SH-SY5Y (cell line): ENCODE results near the gene COBLL1.

Experiments used
- GATA2 ChIP-seq: IDR thresholded peaks from 2 replicates; pipeline ENCODE4 v1.6.1; 2011; ENCODE audit warnings: mild to moderate bottlenecking, low read depth, low read length
- GATA3 ChIP-seq: IDR thresholded peaks from 2 replicates; pipeline ENCODE4 v1.6.1; 2011; ENCODE audit warnings: low read depth, mild to moderate bottlenecking, low read length, moderate library complexity

DNA sequence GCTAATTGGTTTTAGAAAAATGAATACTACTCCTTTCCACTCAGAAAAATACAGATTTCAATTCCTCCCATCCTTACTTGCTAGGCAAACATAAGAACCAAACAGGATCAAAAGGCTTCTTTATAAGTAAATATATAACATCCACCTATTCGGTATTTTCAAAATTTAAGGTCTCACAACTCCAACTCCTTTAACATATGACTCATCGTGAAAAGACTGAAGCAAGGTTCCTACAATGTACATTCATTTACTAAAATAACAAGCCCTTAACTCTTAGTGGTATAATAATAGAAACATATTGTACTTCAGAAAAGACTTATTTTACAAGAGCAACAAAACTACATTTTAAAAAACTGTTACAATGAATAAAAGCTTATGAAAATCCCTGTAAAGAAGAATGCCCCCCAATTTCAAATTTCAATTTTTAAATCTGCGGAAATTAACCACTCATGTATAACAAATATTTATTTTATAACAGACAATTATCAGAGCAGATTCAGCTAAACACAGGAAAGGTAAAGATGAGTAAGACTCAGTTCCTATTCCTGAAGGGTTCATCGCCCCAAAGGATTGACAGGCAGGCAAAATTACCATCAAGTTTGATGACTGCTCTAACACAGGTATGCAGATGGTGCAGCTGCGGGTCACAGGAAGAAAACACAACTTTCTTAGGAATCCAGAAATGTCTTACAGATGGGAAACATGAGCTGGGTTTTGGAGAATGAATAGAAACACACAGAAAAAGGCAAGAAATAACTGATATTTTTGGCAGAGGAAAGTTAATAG lies 96.4 kb downstream of the COBLL1 start:
- TF ChIP-seq GATA2 = no peak
- TF ChIP-seq GATA3 = no peak
